Thyroid gland (tissue), 4 donors: ENCODE measurements around the gene DAAM2.

Source experiments
- POLR2A ChIP-seq, 2 donors: fragments of 450-650 bp; IDR thresholded peaks; one replicate each; pipeline ENCODE4 v1.6.1; 2017; ENCODE audit warnings: antibody characterized with exemption in 2 of 2, mild to moderate bottlenecking in 2 of 2, moderate library complexity in 1 of 2
- TF ChIP-seq, protein P1 (sequence below), 6 experiments: fragments of 200-600 bp in 3 of 6; fragments of 450-650 bp in 3 of 6; sonication (generic) in 3 of 6; IDR thresholded peaks; one replicate each; pipeline ENCODE4 v1.5.1; 2016 to 2019; ENCODE audit warnings: antibody characterized with exemption in 6 of 6, mild to moderate bottlenecking in 2 of 6, inconsistent platforms in 1 of 6, moderate library complexity in 1 of 6

DNA sequence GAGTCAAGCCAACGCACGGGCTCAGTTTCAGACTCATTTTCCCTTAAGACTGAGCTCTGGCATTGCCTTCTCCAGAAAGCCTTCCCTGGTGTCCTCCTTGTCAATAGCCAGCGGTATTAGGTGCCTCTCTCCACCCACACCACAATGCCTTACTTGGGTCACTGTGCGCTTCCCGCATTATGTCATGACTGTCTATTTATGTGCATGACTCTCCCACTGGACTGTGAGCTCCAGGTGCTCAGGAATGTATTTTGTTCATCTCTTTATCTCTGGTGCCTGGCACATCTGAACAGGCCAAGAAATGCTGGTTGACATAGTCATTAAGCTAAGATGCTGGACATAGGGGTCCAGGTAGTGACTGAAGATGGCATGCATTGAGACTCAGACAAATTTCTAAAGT is 42.7 kb downstream of the DAAM2 start:
- TF ChIP-seq, protein P1, sequence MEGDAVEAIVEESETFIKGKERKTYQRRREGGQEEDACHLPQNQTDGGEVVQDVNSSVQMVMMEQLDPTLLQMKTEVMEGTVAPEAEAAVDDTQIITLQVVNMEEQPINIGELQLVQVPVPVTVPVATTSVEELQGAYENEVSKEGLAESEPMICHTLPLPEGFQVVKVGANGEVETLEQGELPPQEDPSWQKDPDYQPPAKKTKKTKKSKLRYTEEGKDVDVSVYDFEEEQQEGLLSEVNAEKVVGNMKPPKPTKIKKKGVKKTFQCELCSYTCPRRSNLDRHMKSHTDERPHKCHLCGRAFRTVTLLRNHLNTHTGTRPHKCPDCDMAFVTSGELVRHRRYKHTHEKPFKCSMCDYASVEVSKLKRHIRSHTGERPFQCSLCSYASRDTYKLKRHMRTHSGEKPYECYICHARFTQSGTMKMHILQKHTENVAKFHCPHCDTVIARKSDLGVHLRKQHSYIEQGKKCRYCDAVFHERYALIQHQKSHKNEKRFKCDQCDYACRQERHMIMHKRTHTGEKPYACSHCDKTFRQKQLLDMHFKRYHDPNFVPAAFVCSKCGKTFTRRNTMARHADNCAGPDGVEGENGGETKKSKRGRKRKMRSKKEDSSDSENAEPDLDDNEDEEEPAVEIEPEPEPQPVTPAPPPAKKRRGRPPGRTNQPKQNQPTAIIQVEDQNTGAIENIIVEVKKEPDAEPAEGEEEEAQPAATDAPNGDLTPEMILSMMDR (IDR thresholded peaks at IDR 0.05) = no peak
- no peak for TF ChIP-seq POLR2A (IDR thresholded peaks at IDR 0.05)
